ENCODE data around the gene FAM43A. TPM values are rescaled to one million over a fixed set of nuclear protein-coding genes. Genes with fewer than 3 reads are reported as not detected.

Gene FAM43A
- total RNA-seq, 2 experiments from 2014 or later: 7.5 to 21.6 TPM

DNA sequence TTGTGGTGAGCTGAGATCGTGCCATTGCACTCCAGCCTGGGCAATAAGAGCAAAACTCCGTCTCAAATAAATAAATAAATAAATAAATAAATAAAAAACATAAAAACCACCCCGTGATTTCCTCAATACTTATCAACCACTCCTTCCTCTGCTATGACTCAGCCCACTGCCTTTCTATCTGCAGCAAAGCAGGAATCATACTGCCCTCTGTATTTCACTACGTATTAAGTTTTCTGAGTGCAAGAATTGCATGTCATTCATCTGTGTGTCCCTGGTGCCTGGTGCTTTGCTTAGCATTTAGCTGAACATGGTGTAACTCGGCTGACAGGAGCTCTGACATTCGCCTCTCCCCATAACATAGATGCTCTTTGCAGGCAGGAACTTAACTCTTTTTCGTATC lies 20.8 kb upstream of the FAM43A start:
- Histone ChIP-seq H3K9me3 (ENCODE audit: low read length) (no peaks in the 10 kb centered on the region), H3K4me1 (ENCODE audit: insufficient read depth, low read length, poor library complexity, severe bottlenecking) (no peaks in the 10 kb centered on the region), H3K4me2 (ENCODE audit: low read length) (no peak overlapping the region), H3K4me3 (ENCODE audit: low read depth, low read length, poor library complexity, severe bottlenecking) (no peak overlapping the region), H2AFZ (ENCODE audit: low read length) (no peak overlapping the region), H3K79me2 (ENCODE audit: insufficient read depth, low read depth, low read length) (peaks cover 16% of the 10 kb centered on the region; the same call in 1 of the 2 replicates), H4K20me1 (ENCODE audit: insufficient read depth, low read length) (no peaks in the 10 kb centered on the region), H3K36me3 (ENCODE audit: insufficient read depth, low read length) (peaks cover 86% of the 10 kb centered on the region), H3K27ac (ENCODE audit: low read depth, low read length, poor library complexity, severe bottlenecking) (no peak overlapping the region), H3K9me2 (ENCODE audit: insufficient read depth, low read length) (no peaks in the 10 kb centered on the region)
- no TSS peak for BruUV-seq (replicated peaks)
- DNase-seq (ENCODE audit: low spot score): no peak
- TF ChIP-seq, protein P1, sequence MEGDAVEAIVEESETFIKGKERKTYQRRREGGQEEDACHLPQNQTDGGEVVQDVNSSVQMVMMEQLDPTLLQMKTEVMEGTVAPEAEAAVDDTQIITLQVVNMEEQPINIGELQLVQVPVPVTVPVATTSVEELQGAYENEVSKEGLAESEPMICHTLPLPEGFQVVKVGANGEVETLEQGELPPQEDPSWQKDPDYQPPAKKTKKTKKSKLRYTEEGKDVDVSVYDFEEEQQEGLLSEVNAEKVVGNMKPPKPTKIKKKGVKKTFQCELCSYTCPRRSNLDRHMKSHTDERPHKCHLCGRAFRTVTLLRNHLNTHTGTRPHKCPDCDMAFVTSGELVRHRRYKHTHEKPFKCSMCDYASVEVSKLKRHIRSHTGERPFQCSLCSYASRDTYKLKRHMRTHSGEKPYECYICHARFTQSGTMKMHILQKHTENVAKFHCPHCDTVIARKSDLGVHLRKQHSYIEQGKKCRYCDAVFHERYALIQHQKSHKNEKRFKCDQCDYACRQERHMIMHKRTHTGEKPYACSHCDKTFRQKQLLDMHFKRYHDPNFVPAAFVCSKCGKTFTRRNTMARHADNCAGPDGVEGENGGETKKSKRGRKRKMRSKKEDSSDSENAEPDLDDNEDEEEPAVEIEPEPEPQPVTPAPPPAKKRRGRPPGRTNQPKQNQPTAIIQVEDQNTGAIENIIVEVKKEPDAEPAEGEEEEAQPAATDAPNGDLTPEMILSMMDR (conservative IDR thresholded peaks at IDR 0.05; ENCODE audit: low read length): no peak
- no peak for TF ChIP-seq EZH2phosphoT487 (IDR thresholded peaks at IDR 0.05; ENCODE audit: borderline replicate concordance, low read depth, low read length)
- ChIA-PET POLR2A (interaction anchor here (0.7 kb wide), 1 partner anchor 19 kb away, joined by 4 read pairs; no protein-coding TSS in a partner anchor), CTCF (ENCODE audit: unreplicated experiment) (no interaction called here)
- intact Hi-C loops (cut with micrococcal nuclease; ENCODE audit: unreplicated experiment): no loop called here

DNA sequence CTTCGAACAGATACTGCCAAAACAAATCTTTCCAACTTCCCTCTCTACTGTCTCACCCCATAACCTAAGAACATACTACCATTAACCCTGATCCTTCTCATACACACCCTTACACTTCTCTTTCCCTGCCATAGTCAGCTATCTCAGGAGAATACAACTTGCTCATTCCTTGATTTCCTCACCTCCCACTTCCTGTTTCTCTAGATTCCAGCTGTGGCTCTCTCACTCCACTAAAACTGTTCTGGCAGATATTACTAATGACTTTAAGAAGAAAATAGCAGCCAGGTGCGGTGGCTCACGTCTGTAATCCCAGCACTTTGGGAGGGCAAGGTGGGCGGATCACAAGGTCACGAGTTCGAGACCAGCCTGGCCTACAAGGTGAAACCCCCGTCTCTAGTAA lies 18.3 kb upstream of the FAM43A start:
- POLR2A ChIA-PET: interaction anchor here (1.0 kb wide), 1 partner anchor 627 kb away, joined by 3 read pairs; no protein-coding TSS in a partner anchor
- TF ChIP-seq EZH2phosphoT487 (IDR thresholded peaks at IDR 0.05; ENCODE audit: borderline replicate concordance, low read depth, low read length): no peak
- TF ChIP-seq, protein P1 (conservative IDR thresholded peaks at IDR 0.05; ENCODE audit: low read length): no peak
- peaks cover 38% of the 10 kb centered on the region for H3K79me2 ChIP-seq (ENCODE audit: insufficient read depth, low read depth, low read length)
- CTCF ChIA-PET (ENCODE audit: unreplicated experiment): no interaction called here
- intact Hi-C loops (cut with micrococcal nuclease; ENCODE audit: unreplicated experiment): no loop called here
- H4K20me1 ChIP-seq (ENCODE audit: insufficient read depth, low read length): peaks cover 11% of the 10 kb centered on the region
- H3K4me2 ChIP-seq (ENCODE audit: low read length): no peak overlapping the region
- no peak overlapping the region for H3K27ac ChIP-seq (ENCODE audit: low read depth, low read length, poor library complexity, severe bottlenecking)
- no TSS peak for BruUV-seq (replicated peaks)
- DNase-seq (ENCODE audit: low spot score): no peak
- H2AFZ ChIP-seq (ENCODE audit: low read length): no peak overlapping the region
- peaks cover 66% of the 10 kb centered on the region for H3K36me3 ChIP-seq (ENCODE audit: insufficient read depth, low read length)
- H3K4me1 ChIP-seq (ENCODE audit: insufficient read depth, low read length, poor library complexity, severe bottlenecking): peaks cover 15% of the 10 kb centered on the region
- no peaks in the 10 kb centered on the region for H3K9me3 ChIP-seq (ENCODE audit: low read length)
- H3K9me2 ChIP-seq (ENCODE audit: insufficient read depth, low read length): no peaks in the 10 kb centered on the region
- H3K4me3 ChIP-seq (ENCODE audit: low read depth, low read length, poor library complexity, severe bottlenecking): no peak overlapping the region

DNA sequence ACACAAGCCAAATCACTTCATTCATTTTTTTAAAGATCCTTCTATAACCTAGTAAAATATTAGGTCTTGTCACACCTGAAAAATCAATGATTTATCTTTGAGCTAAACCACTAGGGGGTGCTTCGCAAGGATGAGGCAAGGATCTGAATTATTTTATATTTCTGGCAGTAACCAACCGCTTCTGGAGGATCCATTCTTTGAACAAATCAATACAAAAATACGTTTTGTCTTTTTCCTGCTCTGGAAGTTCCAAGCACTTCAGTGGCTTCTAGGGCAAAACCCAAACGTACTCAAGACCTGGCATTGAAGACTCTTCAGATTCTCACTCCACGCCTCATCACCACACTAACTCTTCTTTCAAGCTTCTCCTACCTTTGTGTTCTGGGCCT lies 14.2 kb upstream of the FAM43A start:
- Histone ChIP-seq H3K9me2 (ENCODE audit: insufficient read depth, low read length) (no peaks in the 10 kb centered on the region), H3K36me3 (ENCODE audit: insufficient read depth, low read length) (peaks cover 33% of the 10 kb centered on the region), H4K20me1 (ENCODE audit: insufficient read depth, low read length) (peaks cover 11% of the 10 kb centered on the region), H3K4me2 (ENCODE audit: low read length) (peak overlapping the region; percentile 92), H2AFZ (ENCODE audit: low read length) (peak overlapping the region; percentile 74), H3K4me3 (ENCODE audit: low read depth, low read length, poor library complexity, severe bottlenecking) (peak overlapping the region; percentile 91), H3K27ac (ENCODE audit: low read depth, low read length, poor library complexity, severe bottlenecking) (peak overlapping the region; percentile 50), H3K4me1 (ENCODE audit: insufficient read depth, low read length, poor library complexity, severe bottlenecking) (peaks cover 19% of the 10 kb centered on the region), H3K9me3 (ENCODE audit: low read length) (no peaks in the 10 kb centered on the region), H3K79me2 (ENCODE audit: insufficient read depth, low read depth, low read length) (peaks cover 38% of the 10 kb centered on the region)
- no peak for TF ChIP-seq EZH2phosphoT487 (IDR thresholded peaks at IDR 0.05; ENCODE audit: borderline replicate concordance, low read depth, low read length)
- TF ChIP-seq, protein P1 (conservative IDR thresholded peaks at IDR 0.05; ENCODE audit: low read length): peak; percentile 95
- TSS peak; percentile 79 for BruUV-seq (replicated peaks)
- CTCF ChIA-PET (ENCODE audit: unreplicated experiment): interaction anchor here (0.8 to 1.1 kb wide), 2 partner anchors 11 to 33 kb away, joined by 3 read pairs; no protein-coding TSS in a partner anchor
- intact Hi-C loops (cut with micrococcal nuclease; ENCODE audit: unreplicated experiment): loop anchor here (5.0 kb wide), 1 partner anchor 861 kb away; no protein-coding TSS in a partner anchor
- DNase-seq (ENCODE audit: low spot score): peak; percentile 65
- POLR2A ChIA-PET: interaction anchor here (1.0 to 3.0 kb wide), 9 partner anchors 12 to 599 kb away, joined by 3 to 10 read pairs (median 4); no protein-coding TSS in a partner anchor

Data from OCI-LY7 (cell line).